GM13977 (cell line): Measurements from ENCODE around the gene GFM1.

Experiments
- DNase-seq: peaks from one replicate; pipeline ENCODE4 v3.0.0; 2012; ENCODE audit warnings: low spot score
- in situ Hi-C: fragments of 300-500 bp; cut with MboI; formaldehyde crosslinking; loops from one replicate; pipeline ENCODE4 v1.12.0; 2022; ENCODE audit warnings: low sequenced_read_pairs, low pct_unique_long_range_greater_than_20kb, mixed read lengths, inconsistent platforms; ENCODE audit not compliant: unreplicated experiment
- TF ChIP-seq, protein P1 (sequence below): IDR thresholded peaks from 2 replicates; pipeline ENCODE4 v1.5.1; 2012; ENCODE audit warnings: mild to moderate bottlenecking, control low read depth; ENCODE audit not compliant: insufficient read depth; ENCODE audit errors: extremely low read depth, missing control alignments

GFM1 gene

DNA sequence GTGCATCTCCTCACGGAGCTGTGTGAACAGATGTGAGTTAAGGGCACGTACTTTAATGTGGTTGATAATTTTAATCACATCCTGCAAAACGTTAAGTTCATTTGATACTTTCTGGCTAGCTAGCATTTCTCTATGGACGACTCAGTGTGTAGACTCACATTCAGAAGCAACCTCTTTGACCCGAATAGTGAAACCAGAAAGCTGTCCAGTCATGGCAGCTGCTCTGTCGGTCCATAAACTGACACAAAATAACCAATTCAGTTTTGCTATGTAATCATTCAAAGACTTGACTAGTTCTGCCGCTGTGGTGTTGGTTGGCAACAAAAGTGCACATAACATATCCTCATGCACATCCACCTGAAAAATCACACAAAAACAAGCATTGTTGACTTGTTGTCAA, 3.7 kb upstream of the GFM1 start:
- TF ChIP-seq, protein P1, sequence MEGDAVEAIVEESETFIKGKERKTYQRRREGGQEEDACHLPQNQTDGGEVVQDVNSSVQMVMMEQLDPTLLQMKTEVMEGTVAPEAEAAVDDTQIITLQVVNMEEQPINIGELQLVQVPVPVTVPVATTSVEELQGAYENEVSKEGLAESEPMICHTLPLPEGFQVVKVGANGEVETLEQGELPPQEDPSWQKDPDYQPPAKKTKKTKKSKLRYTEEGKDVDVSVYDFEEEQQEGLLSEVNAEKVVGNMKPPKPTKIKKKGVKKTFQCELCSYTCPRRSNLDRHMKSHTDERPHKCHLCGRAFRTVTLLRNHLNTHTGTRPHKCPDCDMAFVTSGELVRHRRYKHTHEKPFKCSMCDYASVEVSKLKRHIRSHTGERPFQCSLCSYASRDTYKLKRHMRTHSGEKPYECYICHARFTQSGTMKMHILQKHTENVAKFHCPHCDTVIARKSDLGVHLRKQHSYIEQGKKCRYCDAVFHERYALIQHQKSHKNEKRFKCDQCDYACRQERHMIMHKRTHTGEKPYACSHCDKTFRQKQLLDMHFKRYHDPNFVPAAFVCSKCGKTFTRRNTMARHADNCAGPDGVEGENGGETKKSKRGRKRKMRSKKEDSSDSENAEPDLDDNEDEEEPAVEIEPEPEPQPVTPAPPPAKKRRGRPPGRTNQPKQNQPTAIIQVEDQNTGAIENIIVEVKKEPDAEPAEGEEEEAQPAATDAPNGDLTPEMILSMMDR: no peak
- DNase-seq: no peak
- in situ Hi-C loops: no loop called here

DNA sequence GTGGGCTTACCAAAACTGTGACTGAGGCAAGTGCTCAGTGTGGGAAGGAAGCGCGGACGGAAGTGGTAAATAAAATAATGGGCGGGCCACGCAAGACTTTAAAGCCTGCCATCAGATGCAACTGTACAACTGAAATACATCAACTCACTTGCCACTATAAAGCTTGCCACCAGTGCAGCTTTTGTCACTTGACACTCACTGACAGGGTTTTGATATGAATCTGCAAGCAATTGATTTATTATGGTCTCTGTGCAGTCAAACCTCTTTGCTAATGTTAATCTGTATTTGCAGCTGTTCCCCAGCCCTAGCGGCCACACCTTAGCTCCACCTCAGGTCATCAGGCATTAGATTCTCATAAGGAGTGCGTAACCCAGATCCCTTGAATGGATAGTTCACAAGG, 2.3 kb upstream of the GFM1 start:
- TF ChIP-seq, protein P1: no peak
- in situ Hi-C loops: no loop called here
- no peak for DNase-seq

DNA sequence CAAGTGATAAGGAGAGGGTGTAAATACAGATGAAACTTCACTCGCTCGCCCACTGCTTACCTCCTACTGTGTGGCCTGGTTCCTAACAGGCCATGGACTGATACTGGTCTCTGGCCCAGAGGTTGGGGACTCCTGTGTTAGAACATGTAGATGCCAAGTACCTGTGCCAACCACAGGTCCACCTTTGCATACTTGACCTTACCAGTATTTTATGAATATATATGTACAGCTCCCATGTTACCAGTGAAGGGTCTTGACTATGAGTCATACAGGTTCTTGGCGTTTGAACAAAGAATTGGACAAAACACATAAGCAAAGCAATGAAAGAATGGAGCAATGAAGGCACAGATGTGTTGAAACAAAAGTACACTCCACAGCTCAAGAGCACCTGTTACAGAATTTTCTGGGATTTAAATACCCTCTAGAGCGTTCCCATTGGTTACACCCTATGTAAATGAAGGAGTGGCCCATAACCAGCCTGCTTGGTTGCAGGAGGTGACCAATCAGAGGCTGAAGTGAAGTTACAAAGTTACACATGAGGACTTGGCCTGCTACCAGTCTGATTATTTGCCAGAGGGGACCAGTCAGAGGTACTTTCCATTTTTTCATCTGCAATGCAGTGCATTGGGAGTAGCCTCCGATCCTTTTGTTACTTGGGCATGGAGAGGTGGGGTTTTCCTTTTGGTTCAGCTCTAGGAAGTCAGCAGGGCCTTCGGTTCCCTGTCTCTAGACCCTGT, 1.7 kb upstream of the GFM1 start:
- in situ Hi-C loops: no loop called here
- no peak for DNase-seq
- TF ChIP-seq, protein P1: no peak

DNA sequence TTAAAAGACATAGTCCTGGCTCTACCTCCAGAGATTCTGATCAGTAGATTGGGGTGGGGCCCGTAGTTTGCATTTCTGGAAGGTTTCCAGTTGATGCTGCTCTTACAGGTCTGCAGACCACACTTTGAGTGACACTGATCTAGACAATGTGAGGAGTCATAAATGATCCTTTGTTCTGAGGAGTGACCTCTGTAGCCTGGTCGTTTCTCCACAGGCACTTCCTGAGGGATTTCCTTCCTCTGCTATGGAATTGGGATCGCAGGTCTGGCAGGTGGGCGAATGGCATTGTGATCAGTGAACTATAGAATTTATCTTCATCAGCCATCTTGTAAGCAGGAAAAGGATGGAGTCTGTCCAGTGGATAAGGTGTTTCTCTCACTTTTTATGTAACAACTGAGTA, 5.5 kb downstream of the GFM1 start:
- no peak for DNase-seq
- in situ Hi-C loops: no loop called here
- TF ChIP-seq, protein P1: no peak

DNA sequence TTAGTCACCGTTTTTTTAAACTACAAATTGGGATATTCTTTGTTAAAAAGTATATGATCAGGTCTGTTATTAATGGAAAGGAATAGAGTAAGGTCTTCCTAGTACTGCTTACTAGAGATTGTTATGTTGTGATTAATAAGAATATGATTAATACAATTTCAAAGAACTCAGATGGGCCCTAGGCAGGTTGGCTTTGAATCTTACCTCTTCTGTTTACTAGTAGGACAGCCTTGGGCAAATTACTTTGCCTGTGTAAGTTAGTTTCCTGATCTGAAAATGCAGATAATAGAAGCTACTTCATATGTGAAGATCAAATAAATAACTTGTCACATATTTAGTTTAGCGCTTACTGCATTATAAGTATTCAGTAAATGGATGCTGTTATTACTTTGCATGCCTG, 6.9 kb downstream of the GFM1 start:
- TF ChIP-seq, protein P1: no peak
- DNase-seq: no peak
- in situ Hi-C loops: no loop called here

DNA sequence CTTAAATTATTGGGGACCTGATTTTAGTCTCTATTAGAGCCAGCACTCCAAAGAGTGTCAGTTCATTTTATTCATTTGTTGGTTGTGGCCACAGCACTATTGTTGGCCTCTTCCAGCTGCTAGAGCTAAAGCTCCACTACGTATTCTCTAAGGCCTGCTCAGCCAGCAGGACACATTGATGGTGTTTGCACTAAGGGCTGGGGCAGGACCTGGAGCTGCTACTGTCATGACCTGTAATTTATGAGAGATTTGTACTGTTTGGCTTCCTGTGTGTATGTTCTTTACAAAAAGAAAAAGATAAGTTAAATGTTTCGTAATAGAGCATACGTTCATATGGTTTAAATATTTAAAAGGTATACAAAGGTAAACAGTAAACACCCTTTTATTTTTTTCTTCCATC, 8.1 kb downstream of the GFM1 start:
- TF ChIP-seq, protein P1: no peak
- DNase-seq: no peak

DNA sequence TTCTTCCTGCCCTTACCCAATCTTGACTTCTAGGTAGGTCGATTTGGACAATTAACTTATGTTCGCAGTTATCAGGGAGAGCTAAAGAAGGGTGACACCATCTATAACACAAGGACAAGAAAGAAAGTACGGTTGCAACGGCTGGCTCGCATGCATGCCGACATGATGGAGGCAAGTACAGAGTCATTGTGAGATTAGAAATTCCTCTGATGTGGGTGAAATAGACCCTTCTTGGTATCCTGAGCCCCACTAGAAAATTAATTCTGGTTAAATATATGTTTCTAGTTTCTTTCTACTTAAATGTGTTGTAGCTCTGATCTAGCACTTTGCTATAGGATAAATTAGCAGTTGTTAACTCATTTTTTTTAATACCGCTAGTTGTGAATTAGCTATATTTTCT, 14.6 kb downstream of the GFM1 start:
- in situ Hi-C loops: no loop called here
- TF ChIP-seq, protein P1: no peak
- DNase-seq: peak; percentile 16

More for the DNA sequence above, 8.1 kb downstream of the GFM1 start:
- in situ Hi-C loops: no loop called here
